Hematopoietic multipotent progenitor cell treated with erythropoietin and hydrocortisone succinate and interleukin-3 and kit ligand, for 15 days (in vitro differentiated cells): ENCODE data around the gene MRE11.
A peak's percentile ranks its signal among the peaks of the same experiment; 100 is the strongest.
"Not testable (repeated sequence)": the region's sequence is repeated elsewhere in the genome, so short reads cannot be mapped to it uniquely, and the experiment has no call there.

Experiments
- DNase-seq: peaks from one replicate; pipeline ENCODE4 v3.0.0-alpha.2; 2015; ENCODE audit warnings: low spot score

The MRE11 gene

GRCh38 chr11:94506513-94506912 is 12.9 kb upstream of the MRE11 start:
- not testable (repeated sequence) for DNase-seq

GRCh38 chr11:94504689-94505293 is 11.1 kb upstream of the MRE11 start:
- DNase-seq, result peak; percentile 73

- no peak for DNase-seq
Observed at GRCh38 chr11:94501522-94501921, 7.9 kb upstream of the MRE11 start.

DNA sequence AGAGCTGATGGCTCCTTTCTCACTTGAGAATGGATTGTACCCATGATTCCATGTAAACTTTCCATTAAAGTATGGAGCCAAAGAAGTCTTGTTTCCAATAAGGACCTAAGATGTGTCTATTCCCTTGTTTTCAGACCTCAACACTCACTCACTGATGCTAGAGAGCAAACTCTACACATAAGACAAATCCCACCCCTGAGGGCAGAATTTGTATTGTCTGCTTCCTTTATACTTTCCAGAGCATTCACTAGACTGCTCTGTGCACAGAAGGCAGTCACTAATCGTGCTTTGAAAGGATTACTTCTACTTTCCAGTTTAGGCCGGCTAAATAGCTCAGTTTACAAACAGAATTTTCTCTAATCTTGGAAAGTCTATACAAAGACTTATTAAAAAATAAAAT is 6.5 kb upstream of the MRE11 start:
- no peak for DNase-seq

GRCh38 chr11:94494126-94494680 is 559 bp upstream of the MRE11 start:
- no peak for DNase-seq

- no peak for DNase-seq
Observed at GRCh38 chr11:94486068-94486467, 7.6 kb downstream of the MRE11 start.

DNA sequence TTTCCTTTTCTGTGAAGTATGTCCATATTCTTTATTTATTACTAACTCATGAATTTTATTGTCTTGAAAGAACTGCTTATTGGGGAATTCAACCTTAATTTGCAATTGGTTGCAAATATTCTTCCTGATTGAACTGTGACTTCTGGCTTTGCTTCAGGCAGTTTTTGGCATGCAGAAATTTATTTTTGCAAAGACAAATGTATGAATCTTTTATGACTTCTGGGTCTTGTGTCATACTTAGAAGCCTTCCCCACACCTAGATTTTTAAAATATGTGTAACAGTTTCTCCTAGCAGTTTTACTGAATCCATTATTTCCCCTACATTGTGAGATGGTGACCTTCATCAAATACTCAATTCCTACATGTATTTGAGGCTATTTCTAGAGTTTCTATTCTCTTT is 12.3 kb downstream of the MRE11 start:
- no peak for DNase-seq

- no peak for DNase-seq
Observed at GRCh38 chr11:94477624-94478023, 16.0 kb downstream of the MRE11 start.

DNA sequence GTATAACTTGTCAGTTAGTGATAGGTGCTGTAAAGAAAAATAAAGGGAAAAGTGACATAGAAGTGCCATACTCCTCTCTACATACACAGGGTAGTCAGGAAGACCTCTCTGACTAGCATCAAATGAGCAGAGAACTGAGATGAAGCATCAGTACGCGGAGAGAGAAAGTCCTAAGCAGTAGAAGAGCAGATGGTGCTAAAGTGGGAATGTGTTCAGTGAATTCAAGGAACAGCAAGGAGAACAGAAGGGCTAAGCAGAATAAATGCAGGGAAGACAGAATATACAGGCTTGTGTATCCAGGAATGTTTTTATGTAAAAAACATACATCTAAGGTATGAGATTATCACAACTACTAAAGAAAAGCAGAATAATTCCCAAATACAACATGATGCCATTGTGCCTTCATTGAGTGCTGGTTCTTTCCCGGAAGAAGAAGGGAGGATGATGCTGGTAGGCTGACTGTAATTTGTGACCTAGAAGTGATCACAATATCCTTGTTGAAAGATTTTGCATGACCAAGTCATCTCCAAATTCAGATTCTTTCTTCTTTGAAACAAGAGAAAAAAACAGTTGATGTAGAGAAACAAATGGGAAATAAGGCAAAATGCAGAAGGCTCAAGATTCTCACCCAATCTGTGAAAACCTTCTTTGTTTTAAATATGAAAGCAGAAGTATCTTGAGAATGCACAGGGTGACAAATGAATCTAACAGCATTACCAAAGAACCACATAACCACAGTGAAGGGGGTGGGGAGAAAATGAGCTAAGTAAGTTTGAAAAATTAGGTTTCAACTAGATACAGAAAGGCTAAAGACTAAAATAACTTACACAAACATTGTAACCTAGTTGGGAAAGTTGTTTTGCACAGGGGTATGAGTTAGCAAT is 20.5 kb downstream of the MRE11 start:
- DNase-seq, result no peak

DNA sequence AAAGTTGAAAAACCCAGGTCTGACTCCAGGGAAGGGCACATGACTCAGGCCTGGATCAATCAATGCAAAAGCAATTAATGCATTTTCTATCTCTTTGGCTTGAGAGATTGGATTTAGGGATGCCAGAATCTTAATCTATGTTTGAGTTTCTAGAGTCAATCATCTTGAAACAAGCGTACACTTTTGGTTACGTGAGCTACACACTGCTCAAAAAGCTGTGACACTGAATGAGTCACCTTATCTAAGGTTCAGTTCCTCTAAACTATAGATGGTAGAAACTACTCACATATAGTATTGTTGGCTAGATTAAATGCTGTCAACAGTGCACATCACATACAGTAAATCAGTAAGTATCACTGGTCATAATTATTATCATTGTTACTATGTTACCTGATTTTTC is 24.2 kb downstream of the MRE11 start:
- no peak for DNase-seq

DNA sequence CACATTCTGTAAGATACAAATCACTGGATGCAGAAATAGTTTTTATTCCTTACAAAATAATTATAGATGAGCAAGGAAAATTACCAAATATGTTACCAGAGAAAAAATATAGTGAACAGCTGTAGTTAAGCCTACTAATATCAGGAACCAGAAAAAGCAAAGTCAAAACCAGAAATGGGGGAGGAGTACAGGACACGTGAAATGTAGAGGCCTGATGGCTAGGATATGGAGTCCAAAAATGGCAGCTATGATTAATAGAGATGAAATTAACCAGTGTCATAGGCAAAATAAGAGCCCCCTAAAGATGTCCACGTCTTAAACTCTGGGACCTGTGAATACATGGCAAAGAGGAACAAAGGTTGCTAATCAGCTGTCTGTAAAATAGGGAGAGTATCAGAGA is 34.1 kb downstream of the MRE11 start:
- DNase-seq, result no peak

DNA sequence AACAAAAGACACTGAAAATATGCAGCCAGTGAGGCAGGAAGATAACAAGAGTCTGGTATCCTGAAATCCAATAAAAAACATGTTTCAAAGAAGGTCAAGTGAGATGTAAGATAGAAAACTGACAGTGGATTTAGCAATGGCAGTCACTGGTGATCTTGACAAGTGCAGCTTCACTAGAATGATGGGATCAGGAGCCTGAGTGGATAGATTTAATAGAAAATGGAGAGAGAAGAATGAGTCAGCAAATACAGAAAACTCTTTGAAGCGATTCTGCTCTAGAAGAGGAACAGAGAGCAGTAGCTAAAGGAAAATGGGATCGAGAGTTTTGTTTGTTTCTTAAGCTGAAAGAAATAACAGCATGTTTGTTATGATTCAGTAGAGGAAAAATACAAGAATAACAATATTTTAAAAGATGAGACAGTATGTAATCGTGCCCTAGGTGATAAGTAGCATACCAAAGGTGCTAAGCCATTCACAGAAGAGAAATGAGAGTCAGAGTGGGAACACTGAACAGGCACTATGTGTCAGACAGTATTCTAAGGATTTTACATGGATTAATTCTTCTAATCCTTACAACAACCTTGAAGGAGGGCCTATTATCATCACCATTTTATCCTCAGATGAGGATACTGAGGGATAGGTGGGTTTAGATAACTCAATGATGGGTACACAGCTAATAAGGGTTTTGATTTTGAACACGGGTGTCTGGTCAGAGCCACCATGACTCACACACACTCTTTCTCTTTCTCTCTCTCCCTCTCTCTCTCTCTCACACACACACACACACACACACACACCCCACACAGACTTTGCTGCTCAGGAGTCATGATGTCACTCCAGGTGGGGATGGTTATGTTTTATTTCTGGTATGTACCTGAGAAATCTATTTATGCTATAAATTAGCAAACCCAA is 36.3 kb downstream of the MRE11 start:
- DNase-seq, result no peak

DNA sequence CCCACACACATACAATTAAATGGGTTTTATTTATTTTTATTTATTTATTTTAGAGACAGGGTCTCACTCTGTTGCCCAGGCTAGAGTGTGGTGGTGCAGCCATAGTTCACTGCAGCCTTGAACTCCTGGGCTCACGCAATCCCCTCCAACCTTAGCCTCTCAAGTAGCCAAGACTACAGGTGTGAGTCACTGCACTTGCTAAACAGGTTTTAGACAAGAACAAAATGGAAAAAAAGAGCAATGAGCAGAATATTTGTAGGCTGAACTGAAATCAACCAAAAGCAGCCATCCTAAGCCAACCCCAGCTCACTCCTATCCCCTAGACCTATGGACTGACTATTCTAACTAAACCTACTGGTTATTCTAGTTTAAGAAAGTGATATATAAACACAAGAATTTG is 37.8 kb downstream of the MRE11 start:
- no peak for DNase-seq

DNA sequence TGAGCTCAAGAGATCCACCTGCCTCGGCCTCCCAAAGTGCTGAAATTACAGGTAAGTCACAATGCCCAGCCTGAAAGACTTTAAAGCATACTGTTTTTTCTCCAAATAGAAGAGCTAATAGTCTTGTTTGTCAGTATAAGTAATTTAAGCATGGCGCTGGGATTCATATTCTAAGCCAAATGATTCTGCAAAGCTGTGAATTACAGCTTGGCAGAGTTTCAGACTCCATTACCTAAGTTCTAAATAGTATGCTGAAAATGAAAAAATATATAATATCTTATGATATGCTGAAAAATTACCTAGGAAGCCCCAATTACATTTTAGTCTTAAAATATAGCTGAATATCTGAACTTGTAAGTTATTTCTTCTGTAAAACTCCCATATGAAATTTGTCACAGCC is 39.3 kb downstream of the MRE11 start:
- DNase-seq, result no peak

DNA sequence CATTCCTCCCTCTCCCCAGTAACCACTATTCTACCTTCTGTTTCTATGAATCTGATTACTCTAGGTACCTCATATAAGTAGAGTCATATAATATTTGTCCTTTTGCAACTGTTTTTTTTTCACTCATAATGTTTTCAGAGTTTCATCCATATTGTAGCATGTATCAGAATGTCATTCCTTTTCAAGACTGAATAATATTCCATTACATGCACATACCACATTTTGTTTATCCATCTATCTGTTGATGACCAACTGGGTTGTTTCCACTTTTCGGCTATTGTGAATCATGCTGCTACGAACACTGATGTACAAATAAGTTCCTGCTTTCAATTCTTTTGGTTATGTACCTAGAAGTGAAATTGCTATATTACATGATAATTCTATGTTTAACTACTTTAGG is 40.7 kb downstream of the MRE11 start:
- DNase-seq, result no peak

GRCh38 chr11:94450048-94450447 is 43.6 kb downstream of the MRE11 start:
- DNase-seq, result no peak

- no peak for DNase-seq
Observed at GRCh38 chr11:94449437-94449836, 44.2 kb downstream of the MRE11 start.

GRCh38 chr11:94449029-94449428 is 44.6 kb downstream of the MRE11 start:
- no peak for DNase-seq

- no peak for DNase-seq
Observed at GRCh38 chr11:94447149-94447548, 46.5 kb downstream of the MRE11 start.

GRCh38 chr11:94445641-94446040 is 48.0 kb downstream of the MRE11 start:
- DNase-seq, result no peak

GRCh38 chr11:94433049-94433448 is 60.6 kb downstream of the MRE11 start:
- DNase-seq, result no peak

DNA sequence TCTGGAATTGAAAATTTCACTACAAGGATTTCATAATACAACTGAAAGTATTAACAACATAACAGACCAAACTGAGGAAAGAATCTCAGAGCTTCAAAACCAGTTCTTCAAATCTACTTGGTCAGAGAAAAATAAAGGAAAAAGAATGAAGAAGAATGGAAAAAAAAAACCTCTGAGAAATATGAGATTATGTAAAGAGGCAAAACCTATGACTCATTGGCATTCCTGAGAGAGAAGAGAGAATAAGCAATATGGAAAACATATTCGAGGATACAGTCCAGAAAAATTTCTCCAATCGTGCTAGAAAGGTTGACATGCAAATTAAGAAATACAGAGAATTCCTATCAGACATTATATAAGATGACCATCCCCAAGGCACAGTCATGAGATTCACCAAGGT is 69.0 kb downstream of the MRE11 start:
- no peak for DNase-seq
